IMR-90 (cell line): ENCODE measurements around the gene ITGA3. TPM values are rescaled to one million over a fixed set of nuclear protein-coding genes. Genes with fewer than 3 reads are reported as not detected.

Experiments used
- ATAC-seq: fragments of 200-7000 bp; cut with Tn5 transposase; 2 replicates; pipeline ENCODE4 v1.9.1; 2020; ENCODE audit warnings: low read depth, mild to moderate bottlenecking, moderate library complexity
- BruUV-seq: library from RNA; stranded (reverse); fragments of 400-500 nt; replicated peaks from 2 replicates; lab custom pipeline; 2021; lab: Mats Ljungman, UMichigan
- CTCF ChIA-PET: fragments of 300-600 bp; formaldehyde crosslinking; extraction: SDS; loops from one replicate; lab custom pipeline; 2021; ENCODE audit warnings: antibody characterized with exemption; lab: Yijun Ruan, JAX
- POLR2A ChIA-PET: fragments of 300-600 bp; sonication (Branson Sonifier 250); formaldehyde crosslinking; loops from one replicate; lab custom pipeline; 2022; ENCODE audit warnings: antibody characterized with exemption; ENCODE audit not compliant: unreplicated experiment; lab: Charles Lee
- DNase-seq: peaks from one replicate; pipeline ENCODE4 v3.0.0; 2013
- H2AFZ ChIP-seq: replicated peaks from 2 replicates; pipeline ENCODE3; 2013; ENCODE audit warnings: low read length, mild to moderate bottlenecking; ENCODE audit not compliant: poor library complexity
- H2AK5ac ChIP-seq: 2 replicates; pipeline ENCODE4 v1.6.1; 2013; ENCODE audit warnings: low read depth, low read length, inconsistent platforms
- H2AK9ac ChIP-seq: replicated peaks from 2 replicates; pipeline ENCODE3; 2013; ENCODE audit warnings: mild to moderate bottlenecking, low read depth, low read length, moderate library complexity; ENCODE audit not compliant: poor library complexity
- H2BK120ac ChIP-seq: 2 replicates; pipeline ENCODE4 v1.6.1; 2013; ENCODE audit warnings: low read depth, low read length, inconsistent platforms
- H2BK15ac ChIP-seq: 3 replicates; pipeline ENCODE4 v1.6.1; 2013; ENCODE audit warnings: low read depth, low read length, inconsistent platforms
- H2BK20ac ChIP-seq: 2 replicates; pipeline ENCODE4 v1.6.1; 2013; ENCODE audit warnings: low read depth, mild to moderate bottlenecking, inconsistent platforms, low read length, moderate library complexity
- H2BK5ac ChIP-seq: 2 replicates; pipeline ENCODE4 v1.6.1; 2013; ENCODE audit warnings: mild to moderate bottlenecking, low read depth, low read length, inconsistent platforms; ENCODE audit not compliant: poor library complexity, severe bottlenecking
- H3K14ac ChIP-seq: replicated peaks from 2 replicates; pipeline ENCODE4 v1.6.1; 2013; ENCODE audit warnings: low read depth, low read length, inconsistent platforms
- H3K18ac ChIP-seq: 2 replicates; pipeline ENCODE4 v1.6.1; 2013; ENCODE audit warnings: low read depth, low read length, control low read depth
- H3K23ac ChIP-seq: 2 replicates; pipeline ENCODE4 v1.6.1; 2013; ENCODE audit warnings: low read depth, low read length, inconsistent platforms
- H3K27ac ChIP-seq: 2 replicates; pipeline ENCODE4 v1.5.1; 2013; ENCODE audit warnings: mild to moderate bottlenecking, control low read depth, low read length; ENCODE audit not compliant: insufficient read depth
- H3K27me3 ChIP-seq: 2 replicates; pipeline ENCODE4 v1.6.1; 2013; ENCODE audit warnings: low read length; ENCODE audit not compliant: control insufficient read depth, insufficient read depth
- H3K36me3 ChIP-seq: 2 replicates; pipeline ENCODE4 v1.6.1; 2013; ENCODE audit warnings: low read length, mixed read lengths; ENCODE audit not compliant: control insufficient read depth, insufficient read depth
- H3K4ac ChIP-seq: 2 replicates; pipeline ENCODE4 v1.6.1; 2013; ENCODE audit warnings: low read depth, low read length, inconsistent platforms
- H3K4me1 ChIP-seq: 2 replicates; pipeline ENCODE4 v1.6.1; 2013; ENCODE audit warnings: low read length, mixed read lengths; ENCODE audit not compliant: control insufficient read depth, insufficient read depth
- H3K4me2 ChIP-seq: 2 replicates; pipeline ENCODE4 v1.6.1; 2013; ENCODE audit warnings: low read depth, mild to moderate bottlenecking, control low read depth, low read length, moderate library complexity
- H3K4me3 ChIP-seq: 2 replicates; pipeline ENCODE4 v1.5.1; 2013; ENCODE audit warnings: low read depth, mild to moderate bottlenecking, control low read depth, low read length, moderate library complexity; ENCODE audit not compliant: insufficient read depth
- H3K56ac ChIP-seq: 2 replicates; pipeline ENCODE4 v1.6.1; 2013; ENCODE audit warnings: low read length, inconsistent platforms; ENCODE audit not compliant: insufficient read depth; ENCODE audit errors: extremely low read depth
- H3K79me1 ChIP-seq, 2 experiments: 2 replicates each; pipeline ENCODE4 v1.6.1; 2013; ENCODE audit warnings: low read length in 2 of 2, inconsistent platforms in 1 of 2, low read depth in 1 of 2
- H3K9ac ChIP-seq: 2 replicates; pipeline ENCODE4 v1.6.1; 2013; ENCODE audit warnings: low read depth, low read length, control low read depth
- H3K9me1 ChIP-seq: 2 replicates; pipeline ENCODE4 v1.6.1; 2013; ENCODE audit warnings: low read length, inconsistent platforms; ENCODE audit not compliant: insufficient read depth
- H3K9me3 ChIP-seq: 2 replicates; pipeline ENCODE4 v1.6.1; 2013; ENCODE audit warnings: low read length; ENCODE audit not compliant: control insufficient read depth, insufficient read depth
- H4K20me1 ChIP-seq: 2 replicates; pipeline ENCODE4 v1.6.1; 2013; ENCODE audit warnings: low read length, inconsistent platforms; ENCODE audit not compliant: insufficient read depth
- H4K5ac ChIP-seq: 2 replicates; pipeline ENCODE4 v1.6.1; 2013; ENCODE audit warnings: mild to moderate bottlenecking, low read depth, low read length, control low read depth
- H4K8ac ChIP-seq, 2 experiments: 2 replicates each; pipeline ENCODE4 v1.6.1; 2013; ENCODE audit warnings: low read depth in 2 of 2, low read length in 2 of 2, control low read depth in 1 of 2, inconsistent platforms in 1 of 2
- H4K91ac ChIP-seq: 2 replicates; pipeline ENCODE4 v1.6.1; 2013; ENCODE audit warnings: low read depth, low read length, inconsistent platforms; ENCODE audit not compliant: insufficient read depth
- POLR2A ChIP-seq: IDR thresholded peaks from 2 replicates; pipeline ENCODE4 v1.6.1; 2012; ENCODE audit warnings: mild to moderate bottlenecking, low read depth, low read length
- RAD21 ChIP-seq: IDR thresholded peaks from 2 replicates; pipeline ENCODE4 v1.6.1; 2012; ENCODE audit warnings: low read length, improper control_type of control experiment
- RCOR1 ChIP-seq: IDR thresholded peaks from 2 replicates; pipeline ENCODE4 v1.6.1; 2012; ENCODE audit warnings: mild to moderate bottlenecking, low read length, improper control_type of control experiment; ENCODE audit not compliant: insufficient replicate concordance
- SMC3 ChIP-seq: fragments of 150-350 bp; IDR thresholded peaks from 2 replicates; pipeline ENCODE4 v1.6.1; 2016; ENCODE audit warnings: low read depth, mild to moderate bottlenecking, antibody characterized with exemption, low read length, moderate library complexity
- WGBS, 2 experiments: methylation state at CpG; one replicate each; pipeline versions ENCODE4 v1.1.5 to v1.1.7; 2013; ENCODE audit warnings: missing lambda C conversion rate in 2 of 2; ENCODE audit not compliant: insufficient read length in 1 of 2; ENCODE audit errors: extremely low coverage in 2 of 2; 5-methylcytosine and 5-hydroxymethylcytosine counted together
- dilution Hi-C: fragments of 300-500 bp; cut with HindIII; formaldehyde crosslinking; loops from one replicate; pipeline ENCODE4 v1.14.3; 2018; ENCODE audit warnings: low sequenced_read_pairs; ENCODE audit not compliant: unreplicated experiment
- in situ Hi-C: fragments of 300-500 bp; cut with MboI; formaldehyde crosslinking; loops from 3 replicates; pipeline ENCODE4 v1.14.3; 2019; ENCODE audit warnings: low sequenced_read_pairs, inconsistent platforms, mixed read lengths
- intact Hi-C: fragments of 100-400 bp; cut with micrococcal nuclease; formaldehyde crosslinking; loops from 2 replicates; pipeline ENCODE4 v1.10.0; 2022
- polyA plus RNA-seq, 3 experiments: library from polyadenylated mRNA; depleted of rRNA; stranded (reverse); fragments of >200 nt; gene quantifications; 2 replicates each; pipeline ENCODE4 v1.2.3, GENCODE V29; 2012; ENCODE audit warnings: low replicate concordance in 1 of 3
- total RNA-seq: library from RNA; depleted of rRNA; stranded (reverse); fragments of >200 nt; gene quantifications from 2 replicates; pipeline ENCODE4 v1.2.3, GENCODE V29; 2012
- TF ChIP-seq, protein P1 (sequence below): conservative IDR thresholded peaks from 2 replicates; pipeline ENCODE4 v1.5.1; 2012; ENCODE audit warnings: mild to moderate bottlenecking, low read depth, low read length, improper control_type of control experiment
- TF ChIP-seq, protein P2 (sequence below): fragments of 150-350 bp; IDR thresholded peaks from 2 replicates; pipeline ENCODE4 v1.6.1; 2017; ENCODE audit warnings: mild to moderate bottlenecking, antibody characterized with exemption, low read length, low read depth

ITGA3 gene
- total and polyA plus RNA-seq, 2 of the 4 experiments (the other 2 are of a cell fraction) = 78.0 to 202 TPM

DNA sequence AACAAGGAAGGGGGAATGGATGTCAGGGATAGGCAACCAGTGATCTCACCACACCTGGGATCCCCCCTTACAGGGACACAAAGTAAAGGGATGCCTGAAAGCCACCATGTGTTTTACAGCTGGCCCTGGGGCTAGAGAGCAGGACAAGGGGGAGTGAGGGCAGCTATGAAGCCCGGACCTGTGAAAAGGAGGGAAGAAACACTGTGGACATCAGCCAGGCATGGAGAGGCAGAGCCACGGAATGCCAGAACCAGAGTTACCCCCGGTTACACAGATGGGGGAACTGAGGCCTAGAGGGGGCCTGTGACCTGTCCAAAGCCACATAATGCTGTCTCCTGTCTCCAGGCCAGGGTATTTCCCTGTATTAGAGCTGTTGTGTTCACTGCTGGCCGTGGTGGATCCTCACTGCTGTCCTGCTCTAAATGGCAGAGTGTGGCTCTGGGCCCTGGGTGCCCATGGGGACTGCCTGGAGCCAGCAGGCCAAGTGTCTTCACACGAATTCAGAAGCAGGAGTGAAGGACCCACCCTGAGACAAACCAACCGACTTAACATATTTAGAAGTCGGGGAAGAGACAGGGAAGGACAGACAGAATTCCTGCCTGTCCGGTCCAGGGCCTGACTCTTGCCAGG lies 29.7 kb upstream of the ITGA3 start (continued):
- no peak for TF ChIP-seq RCOR1

DNA sequence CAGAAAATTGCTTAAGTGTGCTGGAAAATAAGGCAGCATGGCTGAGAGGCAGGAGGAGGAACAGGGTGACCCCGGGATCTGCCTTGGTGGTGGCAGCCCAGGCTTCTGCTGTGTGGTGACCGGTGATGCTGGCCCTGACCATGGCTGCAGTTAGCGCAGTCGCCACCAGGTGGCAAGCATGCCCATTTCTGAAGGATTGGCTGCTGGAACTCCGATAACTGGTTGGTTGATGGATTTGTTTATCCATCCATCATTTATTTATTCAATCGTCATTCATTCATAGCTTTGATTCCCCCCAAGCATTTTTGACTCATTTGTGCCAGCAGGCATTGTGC lies 29.1 kb upstream of the ITGA3 start:
- BruUV-seq = no TSS peak
- in situ Hi-C loops = loop anchor here (5.0 kb wide), 1 partner anchor 60 kb away; no protein-coding TSS in a partner anchor
- H3K4me3 ChIP-seq = no peak overlapping the region
- dilution Hi-C loops = no loop called here
- no peaks in the 10 kb centered on the region; the same call in 1 of the 2 replicates for H4K20me1 ChIP-seq
- peaks cover 11% of the 10 kb centered on the region for H3K9me1 ChIP-seq
- H2AFZ ChIP-seq = peak overlapping the region; percentile 91
- H3K4me1 ChIP-seq = peaks cover 22% of the 10 kb centered on the region
- no peak overlapping the region for H3K23ac ChIP-seq
- intact Hi-C loops = loop anchor here (1.0 to 2.0 kb wide), 4 partner anchors 28 to 68 kb away; partner anchors contain the start of gene PDK2
- peak overlapping the region; percentile 91 for H2BK20ac ChIP-seq
- 0 out of 2 replicates have a peak overlapping the region, but pooled peaks have one; percentile 85 for H4K5ac ChIP-seq
- H3K79me1 ChIP-seq = peaks cover 0 to 5% of the 10 kb centered on the region in 2 experiments; a peak in 1 of 4 replicates
- no peak overlapping the region for H3K56ac ChIP-seq
- 0 out of 3 replicates have a peak overlapping the region, but pooled peaks have one; percentile 9 for H2BK15ac ChIP-seq
- TF ChIP-seq, protein P1, sequence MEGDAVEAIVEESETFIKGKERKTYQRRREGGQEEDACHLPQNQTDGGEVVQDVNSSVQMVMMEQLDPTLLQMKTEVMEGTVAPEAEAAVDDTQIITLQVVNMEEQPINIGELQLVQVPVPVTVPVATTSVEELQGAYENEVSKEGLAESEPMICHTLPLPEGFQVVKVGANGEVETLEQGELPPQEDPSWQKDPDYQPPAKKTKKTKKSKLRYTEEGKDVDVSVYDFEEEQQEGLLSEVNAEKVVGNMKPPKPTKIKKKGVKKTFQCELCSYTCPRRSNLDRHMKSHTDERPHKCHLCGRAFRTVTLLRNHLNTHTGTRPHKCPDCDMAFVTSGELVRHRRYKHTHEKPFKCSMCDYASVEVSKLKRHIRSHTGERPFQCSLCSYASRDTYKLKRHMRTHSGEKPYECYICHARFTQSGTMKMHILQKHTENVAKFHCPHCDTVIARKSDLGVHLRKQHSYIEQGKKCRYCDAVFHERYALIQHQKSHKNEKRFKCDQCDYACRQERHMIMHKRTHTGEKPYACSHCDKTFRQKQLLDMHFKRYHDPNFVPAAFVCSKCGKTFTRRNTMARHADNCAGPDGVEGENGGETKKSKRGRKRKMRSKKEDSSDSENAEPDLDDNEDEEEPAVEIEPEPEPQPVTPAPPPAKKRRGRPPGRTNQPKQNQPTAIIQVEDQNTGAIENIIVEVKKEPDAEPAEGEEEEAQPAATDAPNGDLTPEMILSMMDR = peak; percentile 97
- TF ChIP-seq SMC3 (peak; percentile 99), RAD21 (peak; percentile 95), POLR2A (0 out of 2 replicates have a peak, but pooled peaks have one; percentile 41)
- TF ChIP-seq, protein P2, sequence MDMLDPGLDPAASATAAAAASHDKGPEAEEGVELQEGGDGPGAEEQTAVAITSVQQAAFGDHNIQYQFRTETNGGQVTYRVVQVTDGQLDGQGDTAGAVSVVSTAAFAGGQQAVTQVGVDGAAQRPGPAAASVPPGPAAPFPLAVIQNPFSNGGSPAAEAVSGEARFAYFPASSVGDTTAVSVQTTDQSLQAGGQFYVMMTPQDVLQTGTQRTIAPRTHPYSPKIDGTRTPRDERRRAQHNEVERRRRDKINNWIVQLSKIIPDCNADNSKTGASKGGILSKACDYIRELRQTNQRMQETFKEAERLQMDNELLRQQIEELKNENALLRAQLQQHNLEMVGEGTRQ = no peak
- H3K4me2 ChIP-seq = peak overlapping the region; percentile 74
- no peaks in the 10 kb centered on the region for H3K27me3 ChIP-seq
- peak overlapping the region in 1 of 2 experiments; percentile 94; a peak in 2 of 4 replicates for H4K8ac ChIP-seq
- peak; percentile 74 for ATAC-seq
- peak overlapping the region; percentile 97 for H3K4ac ChIP-seq
- CTCF ChIA-PET = interaction anchor here (0.8 to 1.7 kb wide), 4 partner anchors 10 to 61 kb away, joined by 3 to 9 read pairs (median 4); no protein-coding TSS in a partner anchor
- H3K36me3 ChIP-seq = no peaks in the 10 kb centered on the region
- H2BK5ac ChIP-seq = peak overlapping the region; percentile 91
- H4K91ac ChIP-seq = peak overlapping the region; percentile 99; the same call in 1 of the 2 replicates
- H3K9me3 ChIP-seq = no peaks in the 10 kb centered on the region
- peak overlapping the region; percentile 89 for H2AK5ac ChIP-seq
- H2AK9ac ChIP-seq = peak overlapping the region; percentile 93
- POLR2A ChIA-PET = interaction anchor here (1.4 to 1.7 kb wide), 2 partner anchors 30 to 67 kb away, joined by 4 to 5 read pairs; no protein-coding TSS in a partner anchor
- H3K27ac ChIP-seq = peak overlapping the region; percentile 87
- no CpG with 5 or more reads among the region's 6 CpGs for WGBS, 2 experiments
- 0 out of 2 replicates have a peak overlapping the region, but pooled peaks have one; percentile 46 for H3K9ac ChIP-seq
- H3K14ac ChIP-seq = 0 out of 2 replicates have a peak overlapping the region, but pooled peaks have one; percentile 79
- H3K18ac ChIP-seq = no peak overlapping the region; the same call in 1 of the 2 replicates
- H2BK120ac ChIP-seq = peak overlapping the region; percentile 97
- peak; percentile 75 for DNase-seq
